Muscle of back (tissue), 11 donors: ENCODE results near the gene ADAMTS12. TPM values are rescaled to one million over a fixed set of nuclear protein-coding genes. Genes with fewer than 3 reads are reported as not detected.

Experiments used
- DNase-seq, 3 donors: peaks; one replicate each; pipeline versions ENCODE4 v3.0.0 to v3.0.0-alpha.2; 2013
- polyA plus RNA-seq, 10 donors: library from polyadenylated mRNA; unstranded; fragments of 120-200 nt; gene quantifications; one replicate each; pipeline ENCODE4 v1.2.1, GENCODE V29; 2013; ENCODE audit not compliant: insufficient read length in 10 of 10

Gene ADAMTS12
- polyA plus RNA-seq, 10 donors = 18.5 to 30.8 (median 23.9) TPM

GRCh38 chr5:33488558-33489355 lies 403.0 kb downstream of the ADAMTS12 start:
- DNase-seq = no peak

- no peak for DNase-seq
These were observed 404.6 kb downstream of the ADAMTS12 start for GRCh38 chr5:33487236-33487635.

- DNase-seq = no peak
These were observed 409.5 kb downstream of the ADAMTS12 start for GRCh38 chr5:33482335-33482734.

- no peak for DNase-seq
These were observed 410.9 kb downstream of the ADAMTS12 start for GRCh38 chr5:33480876-33481275.

- no peak for DNase-seq
These were observed 412.5 kb downstream of the ADAMTS12 start for GRCh38 chr5:33479311-33479710.

GRCh38 chr5:33477816-33478215 lies 414.0 kb downstream of the ADAMTS12 start:
- DNase-seq = no peak

- DNase-seq = no peak
These were observed 414.8 kb downstream of the ADAMTS12 start for GRCh38 chr5:33476992-33477391.

GRCh38 chr5:33475706-33476105 lies 416.1 kb downstream of the ADAMTS12 start:
- DNase-seq = no peak

GRCh38 chr5:33474931-33475499 lies 416.8 kb downstream of the ADAMTS12 start:
- DNase-seq = no peak

GRCh38 chr5:33474004-33474403 lies 417.8 kb downstream of the ADAMTS12 start:
- no peak for DNase-seq

Other genes with a start within 250 kb of the ADAMTS12 start
- not detected for gene RXFP3, start 44.4 kb upstream of the ADAMTS12 start, polyA plus RNA-seq
- gene SLC45A2, start 92.7 kb upstream of the ADAMTS12 start, polyA plus RNA-seq = under 1 TPM; 0.12 to 0.50 (median 0.18) TPM
- 10 to 100 TPM in 1 of 10 donors, 1 to 10 TPM in 9; 3.8 to 10.5 (median 6.2) TPM for gene AMACR, start 116.1 kb upstream of the ADAMTS12 start, polyA plus RNA-seq
- 100 to 1,000 TPM in 7 of 10 donors, 10 to 100 TPM in 3; 55.4 to 132 (median 108) TPM for gene C1QTNF3, start 151.2 kb upstream of the ADAMTS12 start, polyA plus RNA-seq